Muscle layer of colon (tissue), 2 donors: ENCODE data around the gene CYSLTR2.
"Not testable (repeated sequence)": the region's sequence is repeated elsewhere in the genome, so short reads cannot be mapped to it uniquely, and the experiment has no call there.

Source experiments
- H3K27ac ChIP-seq: one replicate; pipeline ENCODE4 v1.7.0; 2013; ENCODE audit warnings: low read depth, mild to moderate bottlenecking, low read length, moderate library complexity
- H3K27me3 ChIP-seq, 2 donors: one replicate each; pipeline ENCODE4 v1.7.0; 2013; ENCODE audit warnings: low read length in 2 of 2, mild to moderate bottlenecking in 2 of 2; ENCODE audit not compliant: insufficient read depth in 2 of 2, control insufficient read depth in 1 of 2
- H3K36me3 ChIP-seq: one replicate; pipeline ENCODE4 v1.7.0; 2013; ENCODE audit warnings: mild to moderate bottlenecking, low read length; ENCODE audit not compliant: insufficient read depth
- H3K4me1 ChIP-seq: one replicate; pipeline ENCODE4 v1.7.0; 2013; ENCODE audit warnings: mild to moderate bottlenecking, low read length; ENCODE audit not compliant: insufficient read depth
- H3K4me3 ChIP-seq, 2 donors: one replicate each; pipeline ENCODE4 v1.7.0; 2013; ENCODE audit warnings: low read length in 2 of 2, low read depth in 1 of 2, mild to moderate bottlenecking in 1 of 2, moderate library complexity in 1 of 2
- H3K9ac ChIP-seq: one replicate; pipeline ENCODE4 v1.7.0; 2013; ENCODE audit warnings: low read length
- H3K9me3 ChIP-seq: one replicate; pipeline ENCODE4 v1.7.0; 2013; ENCODE audit warnings: mild to moderate bottlenecking, low read length
- donor health status: abdominal sarcoma.
- donor health status: Adenocarcinoma of cecum.

CYSLTR2 gene

GRCh38 chr13:48696676-48697075, 42.9 kb downstream of the CYSLTR2 start:
- not testable (repeated sequence) for H3K27me3 ChIP-seq, H3K9me3 ChIP-seq, H3K9ac ChIP-seq, H3K4me3 ChIP-seq, H3K27ac ChIP-seq, H3K4me1 ChIP-seq, H3K36me3 ChIP-seq

- Histone ChIP-seq H3K27me3 (no peaks in the 10 kb centered on the region), H3K9me3 (no peaks in the 10 kb centered on the region), H3K9ac (no peak overlapping the region), H3K27ac (no peak overlapping the region), H3K4me3 (no peak overlapping the region), H3K4me1 (no peaks in the 10 kb centered on the region), H3K36me3 (no peaks in the 10 kb centered on the region)
These were observed 53.7 kb downstream of the CYSLTR2 start for GRCh38 chr13:48707405-48707804.

GRCh38 chr13:48708764-48709163, 55.0 kb downstream of the CYSLTR2 start:
- no peaks in the 10 kb centered on the region for H3K36me3 ChIP-seq
- no peaks in the 10 kb centered on the region for H3K27me3 ChIP-seq
- no peak overlapping the region for H3K4me3 ChIP-seq
- no peak overlapping the region for H3K27ac ChIP-seq
- H3K9me3 ChIP-seq: no peaks in the 10 kb centered on the region
- no peak overlapping the region for H3K9ac ChIP-seq
- no peaks in the 10 kb centered on the region for H3K4me1 ChIP-seq

GRCh38 chr13:48709213-48709612, 55.5 kb downstream of the CYSLTR2 start:
- no peaks in the 10 kb centered on the region for H3K27me3 ChIP-seq
- no peak overlapping the region for H3K4me3 ChIP-seq
- H3K9ac ChIP-seq: no peak overlapping the region
- no peak overlapping the region for H3K27ac ChIP-seq
- no peaks in the 10 kb centered on the region for H3K4me1 ChIP-seq
- H3K36me3 ChIP-seq: no peaks in the 10 kb centered on the region
- no peaks in the 10 kb centered on the region for H3K9me3 ChIP-seq

GRCh38 chr13:48710160-48710559, 56.4 kb downstream of the CYSLTR2 start:
- Histone ChIP-seq H3K27me3 (no peaks in the 10 kb centered on the region), H3K9ac (no peak overlapping the region), H3K4me1 (no peaks in the 10 kb centered on the region), H3K9me3 (no peaks in the 10 kb centered on the region), H3K36me3 (no peaks in the 10 kb centered on the region), H3K4me3 (no peak overlapping the region), H3K27ac (no peak overlapping the region)

- no peak overlapping the region for H3K27ac ChIP-seq
- H3K27me3 ChIP-seq: no peaks in the 10 kb centered on the region
- no peak overlapping the region for H3K9ac ChIP-seq
- H3K36me3 ChIP-seq: no peaks in the 10 kb centered on the region
- H3K4me3 ChIP-seq: no peak overlapping the region
- H3K4me1 ChIP-seq: no peaks in the 10 kb centered on the region
- H3K9me3 ChIP-seq: no peaks in the 10 kb centered on the region
These were observed 58.4 kb downstream of the CYSLTR2 start for GRCh38 chr13:48712141-48712540.

GRCh38 chr13:48715977-48716376, 62.2 kb downstream of the CYSLTR2 start:
- H3K27ac ChIP-seq: no peak overlapping the region
- H3K9ac ChIP-seq: no peak overlapping the region
- no peaks in the 10 kb centered on the region for H3K4me1 ChIP-seq
- no peak overlapping the region for H3K4me3 ChIP-seq
- H3K9me3 ChIP-seq: no peaks in the 10 kb centered on the region
- no peaks in the 10 kb centered on the region for H3K27me3 ChIP-seq
- no peaks in the 10 kb centered on the region for H3K36me3 ChIP-seq

GRCh38 chr13:48720621-48721020, 66.9 kb downstream of the CYSLTR2 start:
- no peaks in the 10 kb centered on the region for H3K36me3 ChIP-seq
- H3K27me3 ChIP-seq: no peaks in the 10 kb centered on the region
- H3K4me1 ChIP-seq: no peaks in the 10 kb centered on the region
- no peak overlapping the region for H3K9ac ChIP-seq
- no peaks in the 10 kb centered on the region for H3K9me3 ChIP-seq
- no peak overlapping the region for H3K27ac ChIP-seq
- H3K4me3 ChIP-seq: no peak overlapping the region

GRCh38 chr13:48723168-48723567, 69.4 kb downstream of the CYSLTR2 start:
- Histone ChIP-seq H3K4me3 (no peak overlapping the region), H3K27me3 (no peaks in the 10 kb centered on the region), H3K4me1 (no peaks in the 10 kb centered on the region), H3K9me3 (no peaks in the 10 kb centered on the region), H3K27ac (no peak overlapping the region), H3K9ac (no peak overlapping the region), H3K36me3 (no peaks in the 10 kb centered on the region)

GRCh38 chr13:48725271-48725670, 71.5 kb downstream of the CYSLTR2 start:
- Histone ChIP-seq H3K9ac (no peak overlapping the region), H3K27ac (no peak overlapping the region), H3K27me3 (no peaks in the 10 kb centered on the region), H3K36me3 (no peaks in the 10 kb centered on the region), H3K9me3 (no peaks in the 10 kb centered on the region), H3K4me1 (no peaks in the 10 kb centered on the region), H3K4me3 (no peak overlapping the region)

- Histone ChIP-seq H3K27ac (no peak overlapping the region), H3K36me3 (no peaks in the 10 kb centered on the region), H3K27me3 (no peaks in the 10 kb centered on the region), H3K9me3 (no peaks in the 10 kb centered on the region), H3K9ac (no peak overlapping the region), H3K4me1 (no peaks in the 10 kb centered on the region), H3K4me3 (no peak overlapping the region)
These were observed 73.0 kb downstream of the CYSLTR2 start for GRCh38 chr13:48726711-48727110.

- Histone ChIP-seq H3K4me3 (no peak overlapping the region), H3K9ac (no peak overlapping the region), H3K4me1 (no peaks in the 10 kb centered on the region), H3K27me3 (no peaks in the 10 kb centered on the region), H3K27ac (no peak overlapping the region), H3K36me3 (no peaks in the 10 kb centered on the region), H3K9me3 (no peaks in the 10 kb centered on the region)
These were observed 73.7 kb downstream of the CYSLTR2 start for GRCh38 chr13:48727241-48728011.
